Measurements from ENCODE around the gene NFKBIE. TPM values are rescaled to one million over a fixed set of nuclear protein-coding genes. Genes with fewer than 3 reads are reported as not detected.

The NFKBIE gene
- total and polyA plus RNA-seq, 8 donors: 0.89 to 23.5 (median 10.3) TPM; not detected in 2

GRCh38 chr6:44311767-44312166 is 46.4 kb upstream of the NFKBIE start:
- 79 to 93% (median 90%) methylated on average over 3 of the region's 3 CpGs for WGBS, 5 donors

DNA sequence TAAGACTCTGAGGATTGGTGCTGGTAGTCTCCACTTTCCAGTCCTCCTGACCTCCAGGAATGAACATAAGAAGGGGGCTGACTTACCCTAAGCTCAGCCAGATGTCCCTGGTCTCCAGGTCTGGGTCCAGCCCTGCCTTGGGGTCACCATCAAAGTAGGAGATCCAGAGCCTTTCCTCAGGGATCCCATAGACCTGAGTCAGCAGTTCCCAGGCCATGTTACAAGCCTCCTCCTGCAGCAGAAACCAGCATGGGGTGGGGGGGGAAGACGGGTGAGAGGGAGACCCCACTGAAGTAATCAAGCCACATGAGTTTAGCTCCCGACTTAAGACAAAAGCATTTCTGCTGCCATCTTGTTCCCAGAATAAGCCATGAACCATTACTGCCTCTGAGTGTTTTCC is 46.0 kb upstream of the NFKBIE start:
- DNase-seq: no peak
- Histone ChIP-seq H3K27ac (no peak overlapping the region), H3K4me3 (no peak overlapping the region), H3K4me1 (peaks cover 6 to 16% (median 13%) of the 10 kb centered on the region in 4 donors), H3K27me3 (no peaks in the 10 kb centered on the region), H3K9me3 (no peaks in the 10 kb centered on the region), H3K36me3 (peaks cover 43 to 56% (median 52%) of the 10 kb centered on the region in 4 donors)
- 50 to 92% (median 77%) methylated on average over 2 of the region's 2 CpGs for WGBS, 5 donors
- no peak for TF ChIP-seq CTCF (IDR thresholded peaks at IDR 0.05)
- TF ChIP-seq POLR2AphosphoS5 (IDR thresholded peaks at IDR 0.05): no peak
- TF ChIP-seq POLR2A (IDR thresholded peaks at IDR 0.05): no peak
- no peak for TF ChIP-seq EP300 (IDR thresholded peaks at IDR 0.05)
- intact Hi-C loops (cut with DNase I; ENCODE audit: low total_unique reads): no loop called here

More at GRCh38 chr6:44311767-44312166, 46.4 kb upstream of the NFKBIE start:
- no peaks in the 10 kb centered on the region for H3K9me3 ChIP-seq
- peak overlapping the region in 1 of 4 donors; percentile 91 for H3K4me3 ChIP-seq
- peaks cover 6 to 16% (median 13%) of the 10 kb centered on the region in 4 donors for H3K4me1 ChIP-seq
- no peak overlapping the region for H3K27ac ChIP-seq
- no peak for DNase-seq
- intact Hi-C loops (cut with DNase I; ENCODE audit: low total_unique reads): no loop called here
- TF ChIP-seq EP300 (IDR thresholded peaks at IDR 0.05) (no peak), POLR2A (IDR thresholded peaks at IDR 0.05) (no peak), CTCF (IDR thresholded peaks at IDR 0.05) (no peak), POLR2AphosphoS5 (IDR thresholded peaks at IDR 0.05) (no peak)
- H3K27me3 ChIP-seq: peaks cover 0 to 4% (median 0%) of the 10 kb centered on the region in 3 donors
- peaks cover 40 to 51% (median 47%) of the 10 kb centered on the region in 4 donors for H3K36me3 ChIP-seq

- no peak overlapping the region for H3K27ac ChIP-seq
- intact Hi-C loops (cut with DNase I; ENCODE audit: low total_unique reads): no loop called here
- H3K36me3 ChIP-seq: peaks cover 45 to 66% (median 63%) of the 10 kb centered on the region in 4 donors
- DNase-seq: no peak
- H3K4me3 ChIP-seq: no peak overlapping the region
- 87 to 99% (median 95%) methylated on average over 3 of the region's 3 CpGs for WGBS, 5 donors
- peaks cover 6 to 16% (median 13%) of the 10 kb centered on the region in 4 donors for H3K4me1 ChIP-seq
- no peak for TF ChIP-seq POLR2A (IDR thresholded peaks at IDR 0.05)
- TF ChIP-seq POLR2AphosphoS5 (IDR thresholded peaks at IDR 0.05): no peak
- no peak for TF ChIP-seq CTCF (IDR thresholded peaks at IDR 0.05)
- TF ChIP-seq EP300 (IDR thresholded peaks at IDR 0.05): no peak
- no peaks in the 10 kb centered on the region for H3K27me3 ChIP-seq
- no peaks in the 10 kb centered on the region for H3K9me3 ChIP-seq
Observed at GRCh38 chr6:44310241-44310640, 44.9 kb upstream of the NFKBIE start.

DNA sequence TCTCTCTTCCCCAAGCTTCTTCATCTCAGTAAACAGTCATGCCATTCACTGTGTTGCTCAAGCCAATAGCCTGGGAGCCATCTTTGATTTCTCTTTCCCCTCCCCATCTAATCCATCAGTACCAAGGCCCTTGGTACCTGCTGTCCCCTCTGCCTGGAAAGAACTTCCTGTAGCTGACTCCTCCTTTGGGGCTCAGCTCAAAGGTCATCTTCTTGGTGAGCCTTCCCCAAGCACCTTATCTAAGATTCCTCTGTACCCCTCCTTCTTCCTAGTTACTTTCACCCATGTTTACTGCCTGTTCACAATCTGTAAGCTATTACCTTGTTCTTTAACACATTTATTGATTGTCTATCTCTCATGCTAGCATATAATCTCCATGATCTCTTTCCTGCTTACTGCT is 44.3 kb upstream of the NFKBIE start:
- Histone ChIP-seq H3K27ac (no peak overlapping the region), H3K36me3 (peaks cover 50 to 72% (median 69%) of the 10 kb centered on the region in 4 donors)
- no peak for DNase-seq

More for the DNA sequence above, 44.3 kb upstream of the NFKBIE start:
- Histone ChIP-seq H3K4me1 (peaks cover 6 to 16% (median 13%) of the 10 kb centered on the region in 4 donors), H3K27me3 (no peaks in the 10 kb centered on the region), H3K9me3 (no peaks in the 10 kb centered on the region), H3K4me3 (no peak overlapping the region)
- intact Hi-C loops (cut with DNase I; ENCODE audit: low total_unique reads): no loop called here
- TF ChIP-seq POLR2A (IDR thresholded peaks at IDR 0.05): no peak
- no peak for TF ChIP-seq CTCF (IDR thresholded peaks at IDR 0.05)
- no peak for TF ChIP-seq EP300 (IDR thresholded peaks at IDR 0.05)
- TF ChIP-seq POLR2AphosphoS5 (IDR thresholded peaks at IDR 0.05): no peak
